NCI-H128 (cell line): ENCODE results near the gene MPDZ.
A peak's percentile ranks its signal among the peaks of the same experiment; 100 is the strongest.

Experiments used
- DNase-seq: peaks from one replicate; lab custom pipeline; 2025; ENCODE audit not compliant: unreplicated experiment; lab: John Stamatoyannopoulos, UW

Gene MPDZ, protein sequence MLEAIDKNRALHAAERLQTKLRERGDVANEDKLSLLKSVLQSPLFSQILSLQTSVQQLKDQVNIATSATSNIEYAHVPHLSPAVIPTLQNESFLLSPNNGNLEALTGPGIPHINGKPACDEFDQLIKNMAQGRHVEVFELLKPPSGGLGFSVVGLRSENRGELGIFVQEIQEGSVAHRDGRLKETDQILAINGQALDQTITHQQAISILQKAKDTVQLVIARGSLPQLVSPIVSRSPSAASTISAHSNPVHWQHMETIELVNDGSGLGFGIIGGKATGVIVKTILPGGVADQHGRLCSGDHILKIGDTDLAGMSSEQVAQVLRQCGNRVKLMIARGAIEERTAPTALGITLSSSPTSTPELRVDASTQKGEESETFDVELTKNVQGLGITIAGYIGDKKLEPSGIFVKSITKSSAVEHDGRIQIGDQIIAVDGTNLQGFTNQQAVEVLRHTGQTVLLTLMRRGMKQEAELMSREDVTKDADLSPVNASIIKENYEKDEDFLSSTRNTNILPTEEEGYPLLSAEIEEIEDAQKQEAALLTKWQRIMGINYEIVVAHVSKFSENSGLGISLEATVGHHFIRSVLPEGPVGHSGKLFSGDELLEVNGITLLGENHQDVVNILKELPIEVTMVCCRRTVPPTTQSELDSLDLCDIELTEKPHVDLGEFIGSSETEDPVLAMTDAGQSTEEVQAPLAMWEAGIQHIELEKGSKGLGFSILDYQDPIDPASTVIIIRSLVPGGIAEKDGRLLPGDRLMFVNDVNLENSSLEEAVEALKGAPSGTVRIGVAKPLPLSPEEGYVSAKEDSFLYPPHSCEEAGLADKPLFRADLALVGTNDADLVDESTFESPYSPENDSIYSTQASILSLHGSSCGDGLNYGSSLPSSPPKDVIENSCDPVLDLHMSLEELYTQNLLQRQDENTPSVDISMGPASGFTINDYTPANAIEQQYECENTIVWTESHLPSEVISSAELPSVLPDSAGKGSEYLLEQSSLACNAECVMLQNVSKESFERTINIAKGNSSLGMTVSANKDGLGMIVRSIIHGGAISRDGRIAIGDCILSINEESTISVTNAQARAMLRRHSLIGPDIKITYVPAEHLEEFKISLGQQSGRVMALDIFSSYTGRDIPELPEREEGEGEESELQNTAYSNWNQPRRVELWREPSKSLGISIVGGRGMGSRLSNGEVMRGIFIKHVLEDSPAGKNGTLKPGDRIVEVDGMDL (N-terminal part only)

DNA sequence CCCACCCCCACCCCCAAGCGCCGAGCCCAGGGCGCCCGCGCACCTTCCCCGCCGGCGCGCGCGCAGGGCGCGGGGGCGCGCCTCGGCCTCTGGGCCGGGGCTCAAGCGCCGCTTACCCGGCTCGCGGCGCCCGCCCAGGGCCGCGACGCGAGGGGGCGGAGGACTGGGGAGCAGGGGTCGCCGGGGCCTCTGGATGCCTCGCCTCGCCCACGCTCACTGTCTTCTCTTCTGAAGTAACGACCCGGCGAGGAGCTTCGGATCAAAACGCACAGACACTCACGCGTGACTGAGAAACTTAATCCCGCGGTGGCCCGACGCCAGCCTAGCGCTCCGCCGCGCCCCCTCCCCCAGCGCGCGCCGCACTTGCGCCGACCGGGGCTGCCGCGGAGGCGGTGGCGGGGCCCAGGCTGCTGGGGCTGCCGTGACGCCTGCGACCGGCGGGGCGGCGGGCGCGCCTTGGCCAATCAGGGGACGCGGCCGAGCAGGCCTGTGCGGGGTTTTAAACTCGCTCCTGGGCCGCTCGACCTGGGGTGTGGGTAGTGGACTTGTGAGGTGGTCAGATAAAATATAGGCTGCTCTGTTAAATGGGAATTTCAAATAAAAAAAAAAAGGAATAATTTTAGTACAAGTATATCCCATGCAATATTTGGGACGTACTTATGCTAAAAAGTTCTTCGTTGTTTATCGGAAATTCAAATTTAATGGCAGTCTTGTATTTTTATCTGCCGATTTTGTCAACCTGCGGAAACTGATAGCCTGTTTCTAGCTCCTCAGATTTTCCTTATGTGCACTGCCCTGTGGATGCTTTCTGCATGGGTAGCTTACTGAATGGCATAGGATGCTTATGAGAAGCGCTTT, at the start of gene MPDZ:
TSS of gene MPDZ (minus strand) at position 409 of the 858 bp plus-strand sequence. CDS start 29,377 bp downstream, outside the sequence.
- peak; percentile 47 for DNase-seq

DNA sequence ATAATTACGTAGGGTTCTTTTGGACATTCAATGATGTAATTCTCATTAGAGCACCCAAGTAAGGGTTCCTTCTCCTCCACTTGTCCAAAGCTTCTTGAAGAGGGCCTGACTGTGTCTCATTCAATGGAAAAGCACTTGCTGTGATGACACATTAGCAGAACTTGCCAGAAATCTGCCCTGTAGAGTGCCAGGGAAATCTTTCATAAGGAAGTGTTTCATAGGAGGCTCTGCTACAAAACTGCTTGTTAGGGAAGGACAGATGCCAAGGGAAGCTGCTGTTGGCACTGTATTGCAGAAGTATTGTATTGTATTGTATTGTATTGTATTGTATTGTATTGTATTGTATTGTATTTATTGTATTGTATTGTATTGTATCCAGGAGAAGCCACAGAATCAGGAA, 45.5 kb upstream of the MPDZ start:
- no peak for DNase-seq

DNA sequence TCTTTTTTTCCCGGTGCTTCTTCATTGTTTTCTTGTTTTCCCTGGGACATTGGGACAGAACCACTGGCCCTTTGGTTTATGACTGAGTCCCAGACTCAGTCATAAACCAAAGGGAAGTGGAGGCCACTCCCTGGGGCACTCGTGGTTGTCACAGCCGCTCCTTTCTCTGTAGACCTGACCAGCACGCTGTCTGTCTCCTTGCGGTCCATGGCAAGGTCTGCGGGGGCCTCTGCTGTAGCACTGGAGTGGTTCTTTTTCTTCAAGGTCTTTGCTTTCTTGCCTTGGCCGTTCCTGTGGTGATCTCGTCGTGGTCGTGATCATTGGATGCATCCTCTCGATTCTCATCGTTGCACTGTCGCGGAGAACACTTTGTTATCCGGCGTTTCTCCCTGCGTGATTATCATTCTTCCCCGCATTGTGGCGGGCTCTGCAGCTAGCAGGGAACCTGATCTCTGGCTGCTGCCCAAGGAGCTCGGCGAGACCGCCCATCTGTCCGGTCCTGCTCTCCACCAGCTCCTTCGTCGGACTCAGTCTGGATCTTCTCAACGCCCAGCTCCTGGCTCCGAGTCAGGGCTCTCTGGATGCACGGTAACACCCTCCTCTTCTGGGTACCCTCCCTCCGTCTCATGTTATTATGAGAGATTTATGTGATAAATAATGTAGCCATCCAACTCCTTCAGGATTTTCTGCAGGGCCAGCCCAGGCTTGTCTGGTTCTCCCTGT, 43.5 kb upstream of the MPDZ start:
- DNase-seq, result no peak

DNA sequence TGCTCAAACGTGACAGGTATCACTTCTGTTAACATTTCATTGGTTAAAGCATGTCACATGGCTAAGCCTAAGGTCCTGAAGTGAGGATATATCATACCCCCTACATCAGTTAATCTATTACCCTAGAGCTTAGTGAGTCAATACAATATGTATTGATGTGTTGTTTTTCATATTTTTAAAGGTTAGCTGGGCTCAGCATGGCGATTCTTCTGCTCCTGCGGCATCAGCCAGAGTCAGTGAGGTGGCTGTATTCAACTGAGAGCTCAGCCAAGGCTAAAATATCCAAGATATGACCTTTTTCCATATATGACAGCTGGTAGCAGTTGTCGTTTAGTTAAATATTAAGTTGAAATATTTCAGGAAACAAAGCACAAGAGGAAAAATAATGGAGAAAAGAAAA, 38.5 kb upstream of the MPDZ start:
- DNase-seq, result no peak

DNA sequence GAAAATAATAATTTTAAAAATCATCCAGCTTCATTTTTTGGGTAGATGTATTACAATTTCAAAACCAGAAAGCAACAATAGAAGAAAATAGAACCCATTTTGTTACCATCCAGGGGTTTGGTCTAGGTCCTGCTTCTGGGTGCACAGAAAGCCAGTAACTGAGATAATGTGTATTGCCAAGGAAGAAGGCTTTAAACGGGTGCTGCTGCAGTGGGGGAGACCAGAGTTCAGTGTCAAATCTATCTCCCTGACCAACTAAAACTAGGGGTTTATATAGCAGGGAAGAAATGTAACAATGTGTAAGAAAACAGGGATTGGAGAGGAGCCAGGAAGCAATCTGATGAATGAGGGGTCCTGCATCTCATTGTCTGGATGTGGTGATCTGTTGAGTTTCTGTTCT, 17.5 kb upstream of the MPDZ start:
- no peak for DNase-seq

DNA sequence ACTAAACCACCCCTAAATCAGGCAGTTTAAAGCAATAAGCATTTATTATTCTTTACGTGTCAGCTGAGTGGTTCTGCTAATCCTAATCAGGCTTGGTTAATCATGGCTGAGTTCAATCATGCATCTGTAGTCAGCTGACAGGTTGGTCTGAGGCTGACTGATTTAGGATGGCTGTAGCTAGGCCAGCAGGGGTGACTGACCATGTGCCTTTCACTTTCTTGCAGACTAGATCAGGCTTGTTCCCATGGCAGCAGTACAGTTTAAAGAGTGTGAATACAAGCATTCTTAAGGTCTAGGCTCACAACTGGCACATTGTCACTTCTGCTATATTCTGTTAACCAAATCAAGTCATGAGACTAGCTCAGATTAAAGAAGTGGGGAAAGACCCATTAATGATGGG, 16.1 kb upstream of the MPDZ start:
- DNase-seq, result no peak

DNA sequence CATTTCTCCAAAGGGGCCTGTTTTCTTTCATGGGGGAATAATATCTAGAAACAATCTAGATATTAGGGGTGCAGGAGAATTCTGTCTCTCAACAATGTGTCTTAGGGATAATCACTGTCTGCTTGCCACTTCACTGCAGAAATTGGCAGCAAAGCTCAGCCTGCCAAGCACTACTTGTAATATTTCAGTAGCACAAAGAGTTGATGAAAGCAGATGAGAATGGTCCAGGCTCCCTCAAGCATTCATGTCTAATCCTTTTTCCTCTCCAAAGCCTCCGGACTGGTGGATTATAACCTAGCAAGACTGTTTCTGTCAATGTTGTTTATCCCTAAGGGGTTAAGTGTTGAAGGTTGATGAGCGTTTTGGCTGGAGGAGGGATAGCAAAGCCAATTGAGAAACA, 13.3 kb upstream of the MPDZ start:
- DNase-seq, result no peak

DNA sequence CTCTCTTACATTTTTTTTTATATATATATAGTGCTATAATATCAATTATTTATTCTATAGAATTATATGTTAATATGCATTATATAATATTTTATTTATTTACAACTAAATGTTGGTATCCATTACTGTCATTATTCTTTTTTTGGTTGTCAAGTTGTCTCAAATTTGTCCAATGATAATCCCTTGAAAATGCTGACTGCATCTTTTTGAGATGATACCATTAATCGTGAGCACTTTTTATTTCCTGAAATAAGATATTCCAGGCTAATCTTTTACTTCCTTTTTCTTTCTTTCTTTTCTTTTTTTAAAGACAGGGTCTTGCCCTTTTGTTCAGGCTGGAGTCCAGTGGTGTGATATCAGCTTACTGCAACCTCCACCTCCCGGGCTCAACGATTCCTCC, 12.7 kb upstream of the MPDZ start:
- no peak for DNase-seq

DNA sequence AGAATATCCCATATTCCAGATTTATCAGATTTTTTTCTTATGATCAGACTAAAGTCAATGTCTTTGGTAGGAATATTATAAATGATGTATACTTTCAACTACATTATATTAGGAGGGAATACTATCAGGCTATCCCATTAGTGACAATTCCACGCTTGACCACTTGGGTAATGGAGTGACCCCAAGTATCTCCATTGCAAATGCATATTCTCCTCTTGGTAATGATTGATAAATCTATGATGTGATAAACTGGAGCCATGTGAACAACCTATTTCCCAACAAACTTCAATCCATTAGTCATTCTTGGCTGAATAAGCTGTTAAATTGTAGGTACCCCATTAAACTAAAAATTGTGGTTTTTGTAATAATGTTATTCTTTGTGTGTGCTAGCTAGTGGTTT, 12.2 kb upstream of the MPDZ start:
- DNase-seq, result no peak

DNA sequence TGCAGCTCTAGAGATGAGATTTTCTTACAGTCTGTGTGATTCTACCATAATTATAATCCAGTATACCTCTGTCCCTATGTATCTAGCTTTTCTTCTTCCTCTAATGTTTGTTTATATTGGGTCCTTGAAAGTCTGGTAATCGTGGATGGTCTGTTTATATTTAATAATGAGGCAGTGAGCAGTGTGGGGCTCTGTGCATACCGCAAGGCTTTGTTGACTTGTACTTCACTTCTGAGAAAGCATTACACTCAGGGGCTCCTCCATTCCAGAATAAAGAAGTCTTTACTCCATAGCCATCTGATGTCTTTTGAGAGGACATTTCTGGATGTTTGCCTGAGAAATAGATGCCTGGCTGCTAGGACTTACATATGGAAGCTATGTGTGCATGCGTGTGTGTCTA, 4.5 kb upstream of the MPDZ start:
- no peak for DNase-seq

DNA sequence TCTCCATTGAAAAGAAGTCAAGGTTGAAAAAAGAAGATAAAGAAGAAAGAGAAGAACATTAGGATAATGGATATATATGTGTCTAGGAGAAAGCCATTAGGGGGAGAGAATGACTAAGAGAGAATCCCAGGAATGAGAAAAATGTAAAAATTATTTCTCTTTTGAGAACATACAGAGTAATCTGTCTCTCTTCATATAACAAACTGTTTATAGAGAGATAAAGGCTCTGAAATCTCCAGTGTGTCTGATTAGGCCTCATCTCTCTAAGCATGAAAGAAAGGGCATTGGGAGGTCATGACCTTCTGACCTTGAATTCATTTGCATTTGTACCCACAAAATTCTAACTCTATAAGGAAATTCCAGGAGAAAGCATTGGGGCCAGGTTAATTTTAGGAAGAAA, 3.5 kb upstream of the MPDZ start:
- no peak for DNase-seq

DNA sequence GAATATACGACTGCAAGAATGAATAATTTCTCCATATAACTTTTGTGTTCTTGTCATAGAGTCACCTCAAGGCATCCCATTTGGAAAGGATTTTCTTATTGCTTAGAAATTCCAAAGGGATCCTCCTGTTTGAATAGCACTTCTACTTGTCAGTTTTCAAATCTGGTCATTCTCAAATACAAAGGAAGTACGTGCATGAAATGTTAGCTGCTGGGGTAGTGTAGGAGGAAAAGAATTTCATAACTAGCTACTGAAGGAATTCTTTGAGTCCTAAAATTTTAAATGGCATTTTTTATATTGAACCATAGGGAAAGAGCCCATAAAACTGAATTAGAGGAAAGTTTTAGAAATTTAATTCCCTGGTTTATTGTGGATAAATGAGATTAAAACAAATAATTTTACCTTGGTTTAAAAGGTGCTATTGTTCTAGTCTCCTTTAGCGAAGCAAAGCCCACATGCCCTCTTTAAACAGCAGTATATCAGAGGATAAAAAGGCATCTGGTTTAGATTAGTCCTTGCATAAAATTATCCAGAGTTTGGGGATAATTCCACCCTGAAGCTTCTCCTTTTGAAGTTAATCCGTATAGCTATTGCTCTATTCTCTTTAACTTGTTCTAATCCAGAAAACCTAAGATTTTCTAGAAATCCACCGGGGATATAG, 2.0 kb upstream of the MPDZ start:
- DNase-seq, result no peak

DNA sequence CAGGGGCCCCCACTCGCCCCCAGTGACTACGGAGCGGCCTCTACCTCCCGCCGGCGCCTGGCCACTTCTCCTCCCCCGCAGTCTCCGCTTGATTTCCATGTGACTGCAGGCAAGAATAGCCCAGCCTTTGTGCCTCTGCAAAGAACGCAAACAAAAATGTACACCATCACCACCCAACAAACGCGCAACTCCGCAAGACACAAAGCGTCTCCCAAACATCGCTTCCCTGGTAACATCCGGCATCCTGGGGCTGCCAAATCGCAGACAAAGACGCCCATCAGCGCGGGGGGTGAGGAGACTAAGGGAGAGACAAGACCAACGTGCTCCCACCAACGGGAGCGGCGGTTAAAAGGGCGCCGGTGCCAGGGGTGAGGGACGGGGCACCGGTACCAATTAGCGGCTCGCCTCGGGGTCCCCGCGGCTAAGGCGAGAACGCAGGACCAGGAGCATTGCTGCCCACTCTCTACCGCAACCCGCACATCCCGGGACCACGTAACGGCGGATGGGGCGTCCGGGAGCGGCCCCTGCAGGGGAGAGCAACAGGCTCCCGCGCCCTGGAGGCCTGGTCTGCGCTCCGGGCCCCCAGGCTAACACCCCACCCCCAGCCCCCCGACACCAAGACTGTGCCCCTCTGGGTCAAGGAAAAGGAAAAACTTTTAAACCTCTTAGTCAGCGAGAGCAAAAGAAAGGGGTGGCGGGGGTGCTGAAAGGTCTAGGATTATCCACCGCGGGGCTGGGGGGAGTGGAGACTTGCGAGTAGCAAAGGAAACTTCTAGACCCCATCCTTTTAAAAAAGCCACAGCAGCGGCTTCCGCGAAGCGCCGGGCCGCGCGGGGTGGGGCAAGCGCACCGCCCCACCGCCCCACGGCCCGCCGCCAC, 885 bp downstream of the MPDZ start:
- DNase-seq, result no peak

DNA sequence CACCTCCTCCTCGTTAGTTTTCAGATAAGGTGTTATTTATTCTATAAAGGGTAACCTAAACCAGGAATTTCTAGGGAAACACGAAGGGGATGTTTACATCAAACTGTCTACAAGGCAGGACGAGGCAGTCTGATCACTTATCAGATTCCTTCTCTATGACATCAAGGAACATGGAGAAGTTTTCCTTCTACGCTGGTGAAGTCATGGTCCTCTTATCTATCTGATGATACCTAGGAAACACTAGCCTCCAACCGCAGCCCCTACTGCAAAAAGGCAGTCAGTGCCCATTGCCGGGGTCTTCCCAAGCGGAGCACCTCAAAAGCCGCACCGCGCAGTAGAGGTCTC, 1.5 kb downstream of the MPDZ start:
- DNase-seq, result no peak

DNA sequence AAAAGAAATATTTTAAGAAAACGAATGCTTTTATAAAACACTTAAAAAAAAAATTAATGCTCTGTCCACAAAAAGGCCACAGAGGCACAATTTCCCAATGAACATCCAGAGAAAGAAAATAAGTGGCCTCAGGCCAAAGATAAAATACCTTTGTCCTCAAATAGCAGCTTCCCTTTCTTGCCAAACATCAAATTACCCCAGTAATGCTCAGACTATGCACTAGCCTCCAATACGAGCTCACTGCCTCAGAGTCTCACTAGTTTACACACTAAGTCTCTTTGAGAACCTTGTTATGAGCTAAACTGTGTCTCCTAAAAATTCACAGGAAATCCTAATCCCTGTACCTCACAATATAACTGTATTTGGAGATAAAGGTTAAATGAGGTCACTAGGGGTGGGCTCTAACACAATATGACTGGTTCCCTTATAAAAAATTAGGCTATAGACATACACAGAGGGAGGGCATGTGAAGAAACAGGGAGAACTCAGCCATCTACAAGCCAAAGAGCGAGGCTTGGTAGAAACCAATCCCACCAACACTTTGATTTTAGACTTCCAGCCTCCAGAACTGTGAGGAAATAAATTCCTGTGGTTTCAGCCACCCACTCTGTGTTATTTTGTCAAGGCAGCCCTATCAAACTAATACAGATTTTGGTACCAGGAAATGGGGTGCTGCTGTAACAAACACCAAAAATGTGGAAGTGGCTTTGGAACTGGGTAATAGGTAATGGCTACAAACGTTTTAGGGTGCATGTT, 4.4 kb downstream of the MPDZ start:
- DNase-seq, result no peak

DNA sequence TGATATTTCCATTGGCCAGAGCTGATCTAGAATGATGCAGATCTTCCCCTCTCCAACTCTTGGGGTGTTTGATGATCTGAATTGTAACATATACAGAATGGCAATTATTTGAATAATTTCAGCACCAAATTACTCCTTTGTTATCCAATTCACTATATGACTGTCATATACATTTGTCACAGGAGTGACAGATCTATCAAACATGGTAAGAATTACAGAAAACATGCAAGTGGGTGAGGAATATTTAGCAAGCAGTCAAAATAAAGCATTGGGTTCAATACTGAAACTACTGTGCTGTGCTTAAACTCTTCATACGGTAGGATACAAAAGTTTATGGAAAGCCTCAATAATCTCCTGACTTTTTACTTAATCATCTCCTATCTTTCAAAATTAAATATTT, 8.8 kb downstream of the MPDZ start:
- no peak for DNase-seq

DNA sequence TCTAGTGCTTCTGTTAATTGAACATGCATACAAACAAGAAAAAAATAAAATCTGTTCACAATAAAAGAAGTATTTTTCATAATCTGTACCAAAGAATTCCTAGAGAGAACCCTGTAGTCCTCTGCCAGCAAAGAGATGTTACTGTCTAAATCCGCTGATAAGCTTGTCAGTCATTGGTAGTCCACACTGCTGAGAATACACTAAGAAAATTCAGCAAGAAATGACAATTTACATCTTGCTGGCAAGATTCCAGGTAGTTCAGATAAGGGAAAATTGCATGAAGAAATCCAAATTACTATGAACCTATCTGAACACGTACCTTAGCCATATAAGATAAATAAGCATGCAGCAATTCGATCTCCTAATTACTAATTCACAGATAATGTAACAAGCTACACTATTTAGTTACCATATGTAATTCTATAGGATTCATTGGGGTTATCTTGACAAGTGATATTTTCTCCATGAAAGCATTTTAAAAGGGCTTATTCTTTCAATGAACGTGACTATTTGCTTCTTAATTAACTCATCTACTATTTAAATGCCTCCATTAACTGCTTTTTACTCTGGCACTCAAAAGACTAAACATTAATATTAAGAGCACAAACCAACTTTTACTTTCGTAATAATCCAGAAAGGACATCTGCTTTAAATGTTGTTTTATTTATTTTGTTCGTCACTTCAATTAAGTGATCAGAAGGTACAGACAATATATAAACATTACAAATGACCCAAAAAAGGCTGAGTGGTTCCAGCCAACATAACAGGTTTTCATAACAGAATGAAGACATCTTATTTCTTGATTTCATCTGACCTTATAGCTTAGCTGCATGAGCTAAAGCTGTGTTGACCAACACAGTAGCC, 9.7 kb downstream of the MPDZ start:
- DNase-seq, result no peak
